Activated CD8-positive, alpha-beta memory T cell treated with anti-CD3 and anti-CD28 coated beads for 36 hours (primary cell): ENCODE measurements around the gene FBXL19. TPM values are rescaled to one million over a fixed set of nuclear protein-coding genes. Genes with fewer than 3 reads are reported as not detected.

Source experiments
- CTCF ChIA-PET: fragments of 350-600 bp; sonication (Branson Sonifier 250); formaldehyde crosslinking; loops from one replicate; lab custom pipeline; 2021; ENCODE audit warnings: antibody characterized with exemption; lab: Charles Lee
- POLR2A ChIA-PET: fragments of 350-600 bp; sonication (Branson Sonifier 250); formaldehyde crosslinking; loops from one replicate; lab custom pipeline; 2021; ENCODE audit warnings: antibody characterized with exemption; lab: Charles Lee
- total RNA-seq, 2 experiments: library from RNA; stranded (reverse); gene quantifications; one replicate each; pipeline ENCODE4 v1.2.3, GENCODE V29; 2021

FBXL19 gene
- total RNA-seq, 2 experiments from 2014 or later = 29.9 to 30.1 TPM

- POLR2A ChIA-PET = no interaction called here
- CTCF ChIA-PET = no interaction called here
These were observed 5.0 kb downstream of the FBXL19 start for GRCh38 chr16:30928390-30928789.

DNA sequence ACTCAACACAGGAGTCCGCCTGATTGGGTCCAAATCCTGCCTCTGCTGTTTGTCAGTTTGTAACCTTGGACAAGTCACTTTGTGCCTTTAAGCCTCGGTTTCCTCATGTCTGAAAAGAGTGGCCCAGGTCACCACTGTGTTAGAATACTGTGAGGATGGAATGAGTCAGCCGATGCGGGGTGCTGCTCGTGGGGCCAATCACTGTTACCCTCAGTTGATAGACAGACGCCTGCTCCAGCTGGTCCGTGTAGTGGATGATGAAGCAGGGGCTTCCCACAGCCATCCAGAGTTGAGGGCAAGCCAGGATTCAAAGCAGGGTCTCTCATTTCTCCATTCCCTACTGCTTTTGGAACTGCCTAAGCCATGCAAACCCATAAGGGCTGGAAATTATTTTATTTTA, 5.8 kb downstream of the FBXL19 start:
- ChIA-PET CTCF (interaction anchor here (1.2 kb wide), 1 partner anchor 13 kb away, joined by 3 read pairs; no protein-coding TSS in a partner anchor), POLR2A (interaction anchor here (0.5 kb wide), 1 partner anchor 945 kb away, joined by 4 read pairs; the partner anchor contains the start of gene ZNF267)

DNA sequence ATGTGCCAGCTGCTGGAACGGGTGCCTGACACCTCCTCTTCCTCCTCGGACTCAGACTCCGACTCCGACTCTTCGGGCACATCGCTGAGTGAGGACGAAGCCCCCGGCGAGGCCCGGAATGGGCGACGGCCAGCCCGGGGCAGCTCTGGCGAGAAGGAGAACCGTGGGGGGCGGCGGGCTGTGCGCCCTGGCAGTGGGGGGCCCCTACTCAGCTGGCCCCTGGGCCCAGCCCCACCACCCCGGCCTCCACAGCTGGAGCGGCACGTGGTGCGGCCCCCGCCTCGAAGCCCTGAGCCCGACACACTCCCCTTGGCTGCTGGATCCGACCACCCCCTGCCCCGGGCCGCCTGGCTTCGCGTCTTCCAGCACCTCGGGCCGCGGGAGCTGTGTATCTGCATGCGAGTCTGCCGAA, 6.8 kb downstream of the FBXL19 start:
- CTCF ChIA-PET = interaction anchor here (1.2 kb wide), 1 partner anchor 12 kb away, joined by 3 read pairs; no protein-coding TSS in a partner anchor
- POLR2A ChIA-PET = no interaction called here

- ChIA-PET CTCF (no interaction called here), POLR2A (no interaction called here)
These were observed 7.8 kb downstream of the FBXL19 start for GRCh38 chr16:30931068-30931650.

- CTCF ChIA-PET = interaction anchor here (1.0 to 1.7 kb wide), 4 partner anchors 9 to 91 kb away, joined by 3 to 5 read pairs (median 4); no protein-coding TSS in a partner anchor
- POLR2A ChIA-PET = no interaction called here
These were observed 11.6 kb downstream of the FBXL19 start for GRCh38 chr16:30934827-30935557.

DNA sequence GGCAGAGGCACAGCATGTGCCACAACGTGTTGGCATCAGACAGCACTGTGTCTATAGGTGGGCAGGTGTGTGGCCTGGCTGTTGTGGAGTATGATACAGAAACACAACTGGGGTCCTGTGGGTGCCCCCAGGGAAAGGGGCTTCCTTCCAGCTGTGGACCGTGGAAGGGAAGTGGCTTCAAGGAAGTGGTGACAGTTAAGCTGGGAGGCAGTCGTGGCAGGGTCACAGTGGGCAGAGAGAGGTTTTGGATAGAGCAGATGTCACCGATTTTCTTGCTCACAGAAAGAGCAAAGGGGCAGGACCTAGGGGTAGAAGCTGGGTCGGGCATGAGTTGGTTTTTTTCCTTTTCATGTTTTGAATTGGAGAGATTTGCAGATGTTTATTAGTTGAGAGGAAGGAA, 14.3 kb downstream of the FBXL19 start:
- ChIA-PET POLR2A (no interaction called here), CTCF (no interaction called here)

GRCh38 chr16:30939571-30939970, 16.2 kb downstream of the FBXL19 start:
- POLR2A ChIA-PET = interaction anchor here (0.7 kb wide), 1 partner anchor 15 kb away, joined by 3 read pairs; no protein-coding TSS in a partner anchor
- CTCF ChIA-PET = interaction anchor here (0.5 to 1.1 kb wide), 3 partner anchors 38 to 377 kb away, joined by 3 to 4 read pairs (median 4); no protein-coding TSS in a partner anchor

DNA sequence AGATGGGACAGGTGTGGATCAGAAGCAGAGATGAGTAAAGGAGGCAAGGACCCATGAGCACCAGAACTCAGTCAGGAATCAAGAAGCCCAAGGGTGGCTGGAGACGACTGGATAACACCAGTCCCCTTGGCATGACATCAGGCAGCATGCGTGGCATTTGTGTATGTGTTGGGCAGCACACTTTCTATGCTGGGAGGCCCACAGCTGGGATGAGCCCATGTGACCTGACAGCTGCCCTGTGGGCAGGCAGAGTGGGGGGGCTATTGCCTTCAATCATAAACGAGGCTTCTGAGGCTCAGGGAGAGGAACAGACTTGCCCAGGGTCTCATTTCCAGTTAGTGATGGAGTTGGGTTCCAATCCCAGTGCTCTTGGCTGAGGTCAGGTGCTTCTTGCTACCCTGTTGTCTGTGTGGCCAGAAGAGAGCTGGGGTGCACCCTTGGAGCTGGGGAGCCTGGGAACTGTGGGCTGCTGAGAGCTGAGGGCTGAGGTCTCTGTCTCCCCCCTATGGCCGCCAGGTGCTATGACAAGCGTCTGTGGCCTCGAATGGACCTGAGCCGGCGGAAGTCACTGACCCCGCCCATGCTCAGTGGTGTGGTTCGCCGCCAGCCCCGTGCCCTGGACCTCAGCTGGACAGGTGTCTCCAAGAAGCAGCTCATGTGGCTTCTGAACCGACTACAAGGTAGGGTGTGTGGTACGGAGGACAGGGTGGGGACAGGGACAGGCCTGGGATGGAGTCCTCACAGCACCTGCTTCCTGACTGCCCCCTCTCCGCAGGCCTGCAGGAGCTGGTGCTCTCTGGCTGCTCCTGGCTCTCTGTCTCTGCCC, 18.4 kb downstream of the FBXL19 start:
- ChIA-PET POLR2A (interaction anchor here (0.7 to 1.1 kb wide), 3 partner anchors 13 to 97 kb away, joined by 3 to 4 read pairs (median 3); partner anchors contain the start of gene FBXL19), CTCF (interaction anchor here (0.6 to 5.3 kb wide), 18 partner anchors 10 to 498 kb away, joined by 3 to 69 read pairs (median 4); no protein-coding TSS in a partner anchor)

DNA sequence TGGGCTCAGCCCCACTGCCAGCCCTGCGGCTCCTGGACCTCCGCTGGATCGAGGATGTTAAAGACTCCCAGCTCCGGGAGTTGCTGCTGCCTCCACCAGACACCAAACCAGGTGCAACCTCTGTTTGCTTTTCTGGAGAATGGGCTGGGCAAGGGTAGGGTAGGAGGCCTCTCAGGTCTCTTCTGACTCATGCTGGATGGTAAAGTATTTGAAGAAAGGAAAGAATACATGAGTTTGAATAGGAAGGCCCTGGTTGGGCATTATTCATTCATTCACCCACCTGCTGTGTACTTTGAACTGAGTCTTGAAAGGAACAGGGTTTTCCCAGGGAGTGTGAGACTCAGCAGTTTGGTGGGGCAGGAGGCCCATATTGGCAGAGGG, 19.0 kb downstream of the FBXL19 start:
- POLR2A ChIA-PET = interaction anchor here (0.7 to 1.1 kb wide), 3 partner anchors 12 to 97 kb away, joined by 3 to 4 read pairs (median 3); partner anchors contain the start of gene FBXL19
- CTCF ChIA-PET = interaction anchor here (0.6 to 5.3 kb wide), 15 partner anchors 10 to 498 kb away, joined by 3 to 69 read pairs (median 4); no protein-coding TSS in a partner anchor

DNA sequence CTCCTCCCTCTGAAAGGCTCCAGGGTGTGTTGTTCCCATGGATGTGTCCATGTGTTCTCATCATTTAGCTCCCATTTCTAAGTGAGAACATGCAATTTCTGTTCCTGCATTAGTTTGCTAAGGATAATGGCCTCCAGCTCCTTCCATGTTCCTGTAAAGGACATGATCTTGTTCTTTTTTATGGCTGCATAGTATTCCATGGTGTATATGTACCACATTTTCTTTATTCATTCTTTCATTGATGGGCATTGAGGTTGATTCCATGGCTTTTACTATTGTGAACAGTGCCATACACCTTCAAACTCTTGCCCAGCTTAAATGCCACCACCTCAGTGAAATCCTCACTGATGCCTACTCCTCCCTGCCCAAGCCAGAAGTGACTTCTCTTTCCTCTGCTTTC, 21.0 kb downstream of the FBXL19 start:
- POLR2A ChIA-PET = no interaction called here

GRCh38 chr16:30946671-30947540, 23.5 kb downstream of the FBXL19 start:
- CTCF ChIA-PET = no interaction called here
- POLR2A ChIA-PET = interaction anchor here (0.5 kb wide), 1 partner anchor 156 kb away, joined by 3 read pairs; no protein-coding TSS in a partner anchor

More for the DNA sequence above, 21.0 kb downstream of the FBXL19 start:
- CTCF ChIA-PET = interaction anchor here (1.0 to 5.3 kb wide), 3 partner anchors 8 to 100 kb away, joined by 4 to 69 read pairs (median 4); no protein-coding TSS in a partner anchor

GRCh38 chr16:30947541-30947858, 24.1 kb downstream of the FBXL19 start:
- CTCF ChIA-PET = no interaction called here

GRCh38 chr16:30947859-30948666, 24.7 kb downstream of the FBXL19 start:
- ChIA-PET POLR2A (no interaction called here), CTCF (no interaction called here)

More at GRCh38 chr16:30947541-30947858, 24.1 kb downstream of the FBXL19 start:
- POLR2A ChIA-PET = no interaction called here

- CTCF ChIA-PET = interaction anchor here (0.6 to 6.4 kb wide), 5 partner anchors 6 to 488 kb away, joined by 3 to 69 read pairs (median 3); no protein-coding TSS in a partner anchor
- POLR2A ChIA-PET = interaction anchor here (0.8 to 1.2 kb wide), 2 partner anchors 48 to 125 kb away, joined by 3 read pairs; partner anchors contain the start of gene ZNF668
These were observed 25.6 kb downstream of the FBXL19 start, which contains the start of gene ORAI3 for GRCh38 chr16:30948667-30949649. Gene ORAI3 (plus strand): TSS chr16:30949068. CDS start chr16:30949290, 222 bp downstream.

- CTCF ChIA-PET = interaction anchor here (0.6 to 6.4 kb wide), 4 partner anchors 7 to 487 kb away, joined by 3 to 69 read pairs (median 4); no protein-coding TSS in a partner anchor
- POLR2A ChIA-PET = interaction anchor here (0.8 to 1.2 kb wide), 2 partner anchors 47 to 124 kb away, joined by 3 read pairs; partner anchors contain the start of gene ZNF668
These were observed 26.5 kb downstream of the FBXL19 start for GRCh38 chr16:30949650-30950515.
